GM11168 (cell line): Measurements from ENCODE around the gene CCDC85B.

Experiments
- in situ Hi-C: fragments of 300-500 bp; cut with MboI; formaldehyde crosslinking; loops from one replicate; pipeline ENCODE4 v1.12.0; 2022; ENCODE audit warnings: low sequenced_read_pairs; ENCODE audit not compliant: unreplicated experiment

CCDC85B gene

DNA sequence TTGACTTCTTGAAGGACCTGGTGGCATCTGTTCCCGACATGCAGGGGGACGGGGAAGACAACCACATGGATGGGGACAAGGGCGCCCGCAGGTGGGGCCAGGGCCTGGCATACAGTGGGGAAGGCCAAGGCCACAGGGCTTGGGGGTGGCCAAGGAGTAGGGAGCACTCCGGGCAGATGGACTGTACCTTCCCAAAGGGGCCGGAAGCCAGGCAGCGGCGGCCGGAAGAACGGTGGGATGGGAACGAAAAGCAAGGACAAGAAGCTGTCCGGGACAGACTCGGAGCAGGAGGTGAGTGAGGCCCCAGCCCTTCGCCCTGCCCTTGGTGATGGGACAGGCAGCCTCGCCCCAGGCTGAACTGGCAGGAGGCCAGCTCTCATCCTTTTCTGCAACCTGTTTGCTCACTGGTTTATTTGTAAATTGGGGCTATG is 29.9 kb downstream of the CCDC85B start:
- in situ Hi-C loops = no loop called here

DNA sequence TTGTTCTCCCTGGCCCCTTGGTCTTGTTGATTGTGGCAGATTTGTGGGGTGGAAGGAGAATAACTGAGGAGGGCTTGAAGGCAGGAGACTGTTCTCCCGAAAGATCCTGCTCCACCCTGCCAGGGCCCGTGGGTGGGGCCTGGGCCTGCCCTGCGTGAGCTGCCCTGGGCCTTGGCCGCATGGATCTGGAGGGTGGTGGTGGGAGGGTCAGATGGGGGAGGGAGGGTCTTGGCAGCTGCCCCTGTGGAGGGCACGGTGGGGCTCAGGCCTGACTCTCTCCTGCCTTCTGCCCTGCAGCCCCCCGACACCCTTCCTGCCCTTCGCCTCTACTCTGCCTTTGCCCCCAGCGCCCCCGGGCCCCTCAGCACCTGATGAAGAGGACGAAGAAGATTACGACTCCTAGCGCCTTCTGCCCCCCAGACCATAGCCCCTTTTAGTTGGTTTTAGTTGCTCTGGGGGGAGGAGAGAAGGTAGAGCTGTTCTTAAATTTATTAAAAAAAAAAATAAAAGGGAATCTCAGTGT is 30.6 kb downstream of the CCDC85B start:
- in situ Hi-C loops = no loop called here

DNA sequence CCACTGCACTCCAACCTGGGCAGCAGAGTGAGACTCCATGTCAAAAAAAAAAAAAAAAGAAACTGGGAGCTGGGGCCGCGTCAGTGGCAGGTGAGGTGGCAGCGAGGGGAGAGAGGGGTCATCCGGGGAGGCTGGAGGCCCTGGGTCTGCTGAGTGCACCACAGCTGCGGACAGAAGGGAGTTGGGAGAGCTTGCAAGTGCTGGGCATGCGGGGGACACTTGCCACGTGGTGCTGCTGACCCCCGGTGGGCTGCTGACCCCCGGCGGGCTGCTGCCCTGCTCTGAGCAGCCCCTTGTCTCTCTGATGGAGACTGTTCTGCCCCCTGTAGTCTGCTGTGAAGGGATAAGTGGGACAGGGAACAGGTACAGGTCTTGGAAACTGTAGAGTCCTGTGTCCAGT is 31.4 kb downstream of the CCDC85B start:
- in situ Hi-C loops = no loop called here

DNA sequence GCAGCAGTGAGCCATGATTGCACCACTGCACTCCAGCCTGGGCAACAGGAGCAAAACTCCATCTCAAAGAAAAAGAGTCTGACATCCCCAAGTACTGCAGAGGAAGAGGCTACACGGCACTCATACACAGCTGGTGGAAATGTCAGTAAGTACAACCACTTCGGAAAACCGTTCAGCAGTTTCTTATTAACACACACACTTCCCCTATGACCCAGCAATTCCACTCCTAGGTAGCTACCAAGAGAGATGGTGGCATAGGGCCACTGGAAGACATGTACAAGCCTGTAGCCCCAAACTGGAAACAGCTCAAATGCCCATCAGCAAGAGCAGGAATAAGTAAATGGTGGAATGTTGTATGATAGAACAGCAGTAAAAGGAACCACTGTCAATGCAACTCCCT is 32.1 kb downstream of the CCDC85B start:
- in situ Hi-C loops = no loop called here

DNA sequence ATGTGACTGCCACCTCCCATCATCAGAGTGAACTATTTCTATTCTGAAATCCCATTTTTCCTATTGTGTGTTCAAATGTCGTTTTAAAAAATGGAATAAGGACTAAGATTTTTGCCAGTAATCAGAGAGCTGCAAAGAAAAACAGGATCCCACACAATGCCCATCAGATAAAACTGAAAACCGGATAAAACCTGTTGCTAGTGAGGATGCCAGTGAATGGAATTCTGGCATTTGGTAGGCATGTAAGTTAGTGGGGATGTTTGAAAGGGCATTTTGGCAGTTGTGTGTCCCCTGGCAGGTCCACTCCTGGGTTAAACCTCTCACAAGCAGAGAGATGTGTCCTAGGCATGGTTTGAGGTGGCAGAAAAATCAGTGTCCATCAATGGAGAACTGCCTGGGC is 34.9 kb downstream of the CCDC85B start:
- in situ Hi-C loops = no loop called here

DNA sequence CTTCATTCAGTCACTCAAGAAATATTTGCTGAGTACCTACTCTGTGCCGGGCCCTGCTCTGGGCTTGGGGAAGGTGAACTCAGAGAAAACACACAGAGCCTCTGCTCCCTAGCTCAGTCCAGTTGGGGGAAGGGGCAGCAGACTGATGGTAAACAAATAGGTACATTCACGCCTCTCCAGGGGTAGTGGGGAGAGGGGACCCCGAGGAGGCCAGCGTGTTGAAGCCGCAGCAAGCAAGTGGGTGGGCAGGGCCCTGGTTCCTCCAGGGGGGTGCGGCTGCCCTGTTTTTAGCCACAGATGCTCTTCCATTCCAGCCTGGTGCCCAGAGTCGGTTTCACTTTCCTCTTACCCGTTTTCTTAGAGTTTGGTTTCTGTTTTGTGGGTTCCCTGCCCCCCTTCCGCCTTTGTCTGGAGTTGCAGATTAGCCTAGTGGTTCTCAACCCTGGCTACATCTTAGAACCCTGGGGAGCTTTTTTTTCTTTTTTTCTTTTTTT is 37.5 kb downstream of the CCDC85B start:
- in situ Hi-C loops = no loop called here

DNA sequence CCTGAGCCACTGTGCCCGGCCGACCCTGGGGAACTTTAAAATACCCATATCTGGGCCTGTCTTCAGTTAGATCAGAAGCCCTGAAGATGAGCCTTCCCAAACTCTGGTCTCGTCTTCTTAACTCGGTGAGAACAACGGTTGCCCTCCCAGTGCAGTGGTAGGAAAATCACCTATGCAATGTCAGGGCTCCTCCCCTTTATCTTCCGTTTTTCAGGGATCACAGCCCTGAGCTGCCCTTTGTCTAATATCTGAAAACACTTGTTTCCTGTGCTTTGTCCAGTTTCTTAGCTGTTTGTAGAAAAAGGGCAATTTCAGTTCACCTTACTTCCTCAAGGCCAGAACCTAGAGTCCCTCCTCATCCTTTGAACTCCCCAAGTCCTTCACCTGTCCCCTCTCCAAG is 38.2 kb downstream of the CCDC85B start:
- in situ Hi-C loops = no loop called here

DNA sequence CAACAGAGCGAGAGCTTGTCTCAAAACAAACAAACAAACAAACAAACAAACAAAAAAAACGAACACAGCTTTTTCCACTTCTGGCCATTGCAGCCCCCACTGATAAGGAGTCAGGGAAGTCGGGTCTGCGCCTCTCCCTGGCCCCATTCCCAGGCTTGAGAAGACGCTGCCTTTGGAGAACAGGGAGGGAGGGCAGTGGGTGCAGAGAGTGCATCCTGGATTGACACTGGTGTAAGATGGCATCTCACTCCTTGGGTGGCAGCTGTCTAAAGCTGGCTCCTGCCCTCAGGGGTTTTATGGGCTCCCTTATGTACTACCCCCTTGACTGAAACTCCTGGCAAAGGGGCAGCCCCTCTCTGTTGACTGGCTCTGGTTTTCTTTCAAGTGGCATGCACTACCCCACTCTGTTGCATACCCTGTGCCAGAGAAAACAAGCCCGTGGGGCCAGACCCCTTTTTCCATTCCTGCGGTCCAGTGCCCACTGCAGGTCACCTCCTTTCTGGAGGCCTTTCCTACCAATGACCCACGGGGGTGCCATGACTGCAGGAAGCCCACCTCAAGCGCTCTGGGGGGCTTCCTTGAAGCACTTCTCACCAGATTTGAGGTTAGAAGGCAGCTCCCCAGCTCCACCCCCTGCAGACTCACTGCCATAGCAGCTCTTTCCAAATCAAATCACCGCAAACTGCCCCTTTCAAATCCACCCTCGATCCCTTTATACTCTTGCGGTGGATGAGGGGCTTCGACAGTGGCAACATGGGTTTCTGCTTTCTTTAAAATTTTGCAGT is 41.5 kb downstream of the CCDC85B start:
- in situ Hi-C loops = no loop called here

DNA sequence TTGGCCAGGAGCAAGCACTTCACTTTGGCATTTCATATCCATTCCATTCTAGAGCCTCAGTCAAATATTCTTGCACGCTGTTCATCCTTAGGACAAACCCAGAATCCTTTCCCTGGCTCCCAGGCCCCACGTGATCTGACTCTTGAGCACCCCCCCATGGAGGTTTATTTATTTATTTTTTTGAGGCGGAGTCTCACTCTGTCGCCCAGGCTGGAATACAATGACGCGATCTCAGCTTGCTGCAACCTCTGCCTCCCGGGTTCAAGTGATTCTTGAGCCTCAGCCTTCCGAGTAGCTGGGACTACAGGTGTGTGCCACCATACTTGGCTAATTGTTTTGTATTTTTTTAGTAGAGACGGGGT is 42.1 kb downstream of the CCDC85B start:
- in situ Hi-C loops = no loop called here

DNA sequence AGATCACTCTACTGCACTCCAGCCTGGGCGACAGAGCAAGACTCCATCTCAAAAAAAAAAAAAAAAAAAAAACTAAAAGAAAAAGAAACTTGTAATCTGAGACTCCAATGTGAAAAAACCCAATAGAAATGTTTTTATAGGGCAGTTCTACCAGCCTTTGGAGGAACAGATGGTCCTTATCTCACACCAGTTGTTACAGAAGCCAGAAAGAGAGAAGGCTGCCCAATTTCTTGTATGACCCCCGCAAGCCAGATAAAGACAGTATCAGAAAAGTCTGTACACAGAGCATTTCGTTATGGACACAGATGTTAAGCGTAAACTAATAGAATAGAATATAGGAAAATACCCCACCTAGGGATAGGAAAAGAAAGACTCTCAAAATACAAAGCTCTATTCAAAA is 43.5 kb downstream of the CCDC85B start:
- in situ Hi-C loops = no loop called here

DNA sequence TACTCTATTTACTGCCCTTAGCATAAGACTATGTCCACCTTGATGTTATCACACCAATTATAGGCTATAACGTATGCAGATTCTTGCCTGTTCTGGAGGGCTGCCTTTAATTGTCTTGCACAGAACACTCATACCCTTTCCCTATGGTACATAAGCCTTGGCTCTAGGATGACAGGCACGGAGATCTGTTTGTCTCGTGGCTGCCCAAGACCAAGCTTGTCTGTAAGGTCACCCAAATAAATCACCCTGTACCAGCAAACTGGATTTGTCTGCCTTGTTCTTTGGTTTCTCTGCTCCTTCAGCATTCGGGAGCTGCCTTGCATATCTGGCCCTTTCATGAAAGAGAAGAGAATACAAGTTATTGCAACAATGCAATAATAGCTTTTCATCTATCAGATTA is 47.3 kb downstream of the CCDC85B start:
- in situ Hi-C loops = no loop called here
